Measurements from ENCODE around the gene ANKS1B. TPM values are rescaled to one million over a fixed set of nuclear protein-coding genes. Genes with fewer than 3 reads are reported as not detected.
"Not testable (repeated sequence)": the region's sequence is repeated elsewhere in the genome, so short reads cannot be mapped to it uniquely, and the experiment has no call there.

The ANKS1B gene
- total RNA-seq, 3 donors from 2014 or later = 0.05 to 0.56 (median 0.16) TPM

- peaks cover 3% of the 10 kb centered on the region for H3K27me3 Mint-ChIP-seq (ENCODE audit: low read depth)
- ATAC-seq (no peak), DNase-seq (no peak)
- H3K36me3 Mint-ChIP-seq (ENCODE audit: insufficient read depth) = no peaks in the 10 kb centered on the region
- H3K4me1 Mint-ChIP-seq (ENCODE audit: low read depth) = no peaks in the 10 kb centered on the region
- no peak overlapping the region for H3K4me3 Mint-ChIP-seq
- no peaks in the 10 kb centered on the region for H3K9me3 Mint-ChIP-seq
These were observed 1009.9 kb downstream of the ANKS1B start for GRCh38 chr12:98974767-98975381.

- Mint-ChIP-seq H3K4me1 (ENCODE audit: low read depth) (no peaks in the 10 kb centered on the region), H3K27me3 (ENCODE audit: low read depth) (peaks cover 3% of the 10 kb centered on the region), H3K36me3 (ENCODE audit: insufficient read depth) (no peaks in the 10 kb centered on the region), H3K9me3 (no peaks in the 10 kb centered on the region), H3K4me3 (no peak overlapping the region)
- ATAC-seq (no peak), DNase-seq (no peak)
These were observed 1011.3 kb downstream of the ANKS1B start for GRCh38 chr12:98973395-98973794.

- Mint-ChIP-seq H3K36me3 (ENCODE audit: insufficient read depth) (no peaks in the 10 kb centered on the region), H3K4me3 (no peak overlapping the region), H3K27me3 (ENCODE audit: low read depth) (peaks cover 5% of the 10 kb centered on the region), H3K9me3 (no peaks in the 10 kb centered on the region), H3K4me1 (ENCODE audit: low read depth) (no peaks in the 10 kb centered on the region)
- no peak for DNase-seq
- ATAC-seq = no peak
These were observed 1013.8 kb downstream of the ANKS1B start for GRCh38 chr12:98970950-98971349.

GRCh38 chr12:98970210-98970609 is 1014.5 kb downstream of the ANKS1B start:
- Mint-ChIP-seq H3K9me3 (no peaks in the 10 kb centered on the region), H3K36me3 (ENCODE audit: insufficient read depth) (no peaks in the 10 kb centered on the region), H3K27me3 (ENCODE audit: low read depth) (peaks cover 3% of the 10 kb centered on the region), H3K4me3 (no peak overlapping the region), H3K4me1 (ENCODE audit: low read depth) (no peaks in the 10 kb centered on the region)
- ATAC-seq = no peak
- DNase-seq = no peak

- Mint-ChIP-seq H3K36me3 (ENCODE audit: insufficient read depth) (no peaks in the 10 kb centered on the region), H3K27me3 (ENCODE audit: low read depth) (peaks cover 4% of the 10 kb centered on the region), H3K9me3 (peaks cover 4% of the 10 kb centered on the region), H3K4me1 (ENCODE audit: low read depth) (no peaks in the 10 kb centered on the region), H3K4me3 (no peak overlapping the region)
- DNase-seq (no peak), ATAC-seq (no peak)
These were observed 1015.8 kb downstream of the ANKS1B start for GRCh38 chr12:98968896-98969295.

GRCh38 chr12:98957135-98957534 is 1027.6 kb downstream of the ANKS1B start:
- H3K36me3 Mint-ChIP-seq (ENCODE audit: insufficient read depth); DNase-seq; H3K27me3 Mint-ChIP-seq (ENCODE audit: low read depth); H3K4me1 Mint-ChIP-seq (ENCODE audit: low read depth); ATAC-seq; H3K4me3 Mint-ChIP-seq: not testable (repeated sequence)
- H3K9me3 Mint-ChIP-seq = peaks cover 17% of the 10 kb centered on the region

- ATAC-seq (no peak), DNase-seq (no peak)
- H3K27me3 Mint-ChIP-seq (ENCODE audit: low read depth) = no peaks in the 10 kb centered on the region
- no peaks in the 10 kb centered on the region for H3K36me3 Mint-ChIP-seq (ENCODE audit: insufficient read depth)
- H3K4me1 Mint-ChIP-seq (ENCODE audit: low read depth) = no peaks in the 10 kb centered on the region
- H3K4me3 Mint-ChIP-seq = no peak overlapping the region
- peaks cover 3% of the 10 kb centered on the region for H3K9me3 Mint-ChIP-seq
These were observed 1029.5 kb downstream of the ANKS1B start for GRCh38 chr12:98955284-98955683.

- Mint-ChIP-seq H3K4me1 (ENCODE audit: low read depth) (no peaks in the 10 kb centered on the region), H3K36me3 (ENCODE audit: insufficient read depth) (no peaks in the 10 kb centered on the region), H3K27me3 (ENCODE audit: low read depth) (no peaks in the 10 kb centered on the region), H3K4me3 (no peak overlapping the region), H3K9me3 (no peaks in the 10 kb centered on the region)
- ATAC-seq = no peak
- no peak for DNase-seq
These were observed 1030.2 kb downstream of the ANKS1B start for GRCh38 chr12:98954506-98954905.

GRCh38 chr12:98951406-98951805 is 1033.3 kb downstream of the ANKS1B start:
- no peaks in the 10 kb centered on the region for H3K9me3 Mint-ChIP-seq

GRCh38 chr12:98948343-98948949 is 1036.3 kb downstream of the ANKS1B start:
- H3K4me1 Mint-ChIP-seq (ENCODE audit: low read depth) = no peaks in the 10 kb centered on the region
- no peaks in the 10 kb centered on the region for H3K9me3 Mint-ChIP-seq
- peaks cover 6% of the 10 kb centered on the region for H3K27me3 Mint-ChIP-seq (ENCODE audit: low read depth)
- DNase-seq (no peak), ATAC-seq (no peak)
- no peak overlapping the region for H3K4me3 Mint-ChIP-seq
- no peaks in the 10 kb centered on the region for H3K36me3 Mint-ChIP-seq (ENCODE audit: insufficient read depth)

More at GRCh38 chr12:98951406-98951805, 1033.3 kb downstream of the ANKS1B start:
- ATAC-seq (no peak), DNase-seq (no peak)
- Mint-ChIP-seq H3K36me3 (ENCODE audit: insufficient read depth) (no peaks in the 10 kb centered on the region), H3K4me1 (ENCODE audit: low read depth) (no peaks in the 10 kb centered on the region), H3K27me3 (ENCODE audit: low read depth) (no peaks in the 10 kb centered on the region), H3K4me3 (no peak overlapping the region)

- DNase-seq (no peak), ATAC-seq (no peak)
- Mint-ChIP-seq H3K36me3 (ENCODE audit: insufficient read depth) (no peaks in the 10 kb centered on the region), H3K27me3 (ENCODE audit: low read depth) (peaks cover 7% of the 10 kb centered on the region), H3K9me3 (no peaks in the 10 kb centered on the region), H3K4me3 (no peak overlapping the region), H3K4me1 (ENCODE audit: low read depth) (no peaks in the 10 kb centered on the region)
These were observed 1038.9 kb downstream of the ANKS1B start for GRCh38 chr12:98945864-98946263.

- Mint-ChIP-seq H3K4me3 (no peak overlapping the region), H3K9me3 (peaks cover 2% of the 10 kb centered on the region), H3K27me3 (ENCODE audit: low read depth) (peaks cover 10% of the 10 kb centered on the region), H3K4me1 (ENCODE audit: low read depth) (no peaks in the 10 kb centered on the region), H3K36me3 (ENCODE audit: insufficient read depth) (no peaks in the 10 kb centered on the region)
- DNase-seq (no peak), ATAC-seq (no peak)
These were observed 1044.8 kb downstream of the ANKS1B start for GRCh38 chr12:98939926-98940325.

- Mint-ChIP-seq H3K4me1 (ENCODE audit: low read depth) (no peaks in the 10 kb centered on the region), H3K9me3 (peaks cover 2% of the 10 kb centered on the region), H3K27me3 (ENCODE audit: low read depth) (peaks cover 10% of the 10 kb centered on the region), H3K36me3 (ENCODE audit: insufficient read depth) (no peaks in the 10 kb centered on the region), H3K4me3 (no peak overlapping the region)
- DNase-seq (no peak), ATAC-seq (no peak)
These were observed 1045.4 kb downstream of the ANKS1B start for GRCh38 chr12:98939350-98939749.

GRCh38 chr12:98935847-98936246 is 1048.9 kb downstream of the ANKS1B start:
- ATAC-seq = no peak

GRCh38 chr12:98922871-98923270 is 1061.9 kb downstream of the ANKS1B start:
- Mint-ChIP-seq H3K36me3 (ENCODE audit: insufficient read depth) (no peaks in the 10 kb centered on the region), H3K9me3 (no peaks in the 10 kb centered on the region), H3K27me3 (ENCODE audit: low read depth) (peaks cover 19% of the 10 kb centered on the region), H3K4me3 (no peak overlapping the region), H3K4me1 (ENCODE audit: low read depth) (no peaks in the 10 kb centered on the region)
- DNase-seq (no peak), ATAC-seq (no peak)

More at GRCh38 chr12:98935847-98936246, 1048.9 kb downstream of the ANKS1B start:
- Mint-ChIP-seq H3K4me1 (ENCODE audit: low read depth) (no peaks in the 10 kb centered on the region), H3K27me3 (ENCODE audit: low read depth) (peaks cover 7% of the 10 kb centered on the region), H3K4me3 (no peak overlapping the region), H3K9me3 (peaks cover 2% of the 10 kb centered on the region), H3K36me3 (ENCODE audit: insufficient read depth) (no peaks in the 10 kb centered on the region)
- no peak for DNase-seq
